Measurements from ENCODE around the gene FBXO48.

Gene FBXO48

GRCh38 chr2:68469935-68470334, 2.8 kb upstream of the FBXO48 start:
- H3K36me3 ChIP-seq (ENCODE audit: insufficient read depth, low read length): no peaks in the 10 kb centered on the region
- no peak overlapping the region for H3K27ac ChIP-seq (ENCODE audit: low read depth, low read length, poor library complexity, severe bottlenecking)
- TF ChIP-seq EZH2 (IDR thresholded peaks at IDR 0.05; ENCODE audit: borderline replicate concordance, low read length): no peak
- no peak for TF ChIP-seq CTCF (IDR thresholded peaks at IDR 0.05; ENCODE audit: low read length)
- no peaks in the 10 kb centered on the region for H3F3A ChIP-seq (ENCODE audit: insufficient read depth, low read length)
- H3K9me3 ChIP-seq (ENCODE audit: low read length): no peaks in the 10 kb centered on the region
- no peaks in the 10 kb centered on the region for H3K27me3 ChIP-seq (ENCODE audit: insufficient read depth, low read length)
- H3K4me3 ChIP-seq (ENCODE audit: low read depth, low read length, poor library complexity, severe bottlenecking): no peak overlapping the region
- no peaks in the 10 kb centered on the region for H3K9me2 ChIP-seq (ENCODE audit: low read depth, low read length)
- H3K4me1 ChIP-seq (ENCODE audit: insufficient read depth, low read length, severe bottlenecking): peaks cover 30% of the 10 kb centered on the region
- no peak overlapping the region for H2AFZ ChIP-seq (ENCODE audit: low read length)
- H4K20me1 ChIP-seq (ENCODE audit: insufficient read depth, low read length): no peaks in the 10 kb centered on the region
- H3K4me2 ChIP-seq (ENCODE audit: low read length): no peak overlapping the region
- H3K9ac ChIP-seq (ENCODE audit: low read length): no peak overlapping the region
- no peaks in the 10 kb centered on the region for H3K79me2 ChIP-seq (ENCODE audit: insufficient read depth, low read length)

- Histone ChIP-seq H3K36me3 (ENCODE audit: insufficient read depth, low read length) (no peaks in the 10 kb centered on the region), H4K20me1 (ENCODE audit: insufficient read depth, low read length) (no peaks in the 10 kb centered on the region), H3K4me2 (ENCODE audit: low read length) (peak overlapping the region; percentile 87), H3K27me3 (ENCODE audit: insufficient read depth, low read length) (no peaks in the 10 kb centered on the region), H3K4me3 (ENCODE audit: low read depth, low read length, poor library complexity, severe bottlenecking) (peak overlapping the region; percentile 81), H3K4me1 (ENCODE audit: insufficient read depth, low read length, severe bottlenecking) (peaks cover 30% of the 10 kb centered on the region), H3K9ac (ENCODE audit: low read length) (no peak overlapping the region; the same call in 1 of the 2 replicates), H3K27ac (ENCODE audit: low read depth, low read length, poor library complexity, severe bottlenecking) (no peak overlapping the region), H2AFZ (ENCODE audit: low read length) (no peak overlapping the region), H3K79me2 (ENCODE audit: insufficient read depth, low read length) (no peaks in the 10 kb centered on the region), H3K9me3 (ENCODE audit: low read length) (no peaks in the 10 kb centered on the region), H3K9me2 (ENCODE audit: low read depth, low read length) (no peaks in the 10 kb centered on the region), H3F3A (ENCODE audit: insufficient read depth, low read length) (no peaks in the 10 kb centered on the region)
- no peak for TF ChIP-seq CTCF (IDR thresholded peaks at IDR 0.05; ENCODE audit: low read length)
- no peak for TF ChIP-seq EZH2 (IDR thresholded peaks at IDR 0.05; ENCODE audit: borderline replicate concordance, low read length)
Observed at GRCh38 chr2:68468801-68469200, 1.7 kb upstream of the FBXO48 start.

- Histone ChIP-seq H3K4me3 (ENCODE audit: low read depth, low read length, poor library complexity, severe bottlenecking) (peak overlapping the region; percentile 81), H3K4me1 (ENCODE audit: insufficient read depth, low read length, severe bottlenecking) (peaks cover 34% of the 10 kb centered on the region), H3K36me3 (ENCODE audit: insufficient read depth, low read length) (no peaks in the 10 kb centered on the region), H3F3A (ENCODE audit: insufficient read depth, low read length) (no peaks in the 10 kb centered on the region), H3K9me3 (ENCODE audit: low read length) (no peaks in the 10 kb centered on the region), H3K27me3 (ENCODE audit: insufficient read depth, low read length) (no peaks in the 10 kb centered on the region), H3K4me2 (ENCODE audit: low read length) (peak overlapping the region; percentile 72), H3K27ac (ENCODE audit: low read depth, low read length, poor library complexity, severe bottlenecking) (peak overlapping the region; percentile 41), H3K9ac (ENCODE audit: low read length) (peak overlapping the region; percentile 74), H4K20me1 (ENCODE audit: insufficient read depth, low read length) (no peaks in the 10 kb centered on the region), H3K79me2 (ENCODE audit: insufficient read depth, low read length) (no peaks in the 10 kb centered on the region), H2AFZ (ENCODE audit: low read length) (no peak overlapping the region), H3K9me2 (ENCODE audit: low read depth, low read length) (no peaks in the 10 kb centered on the region)
- TF ChIP-seq EZH2 (IDR thresholded peaks at IDR 0.05; ENCODE audit: borderline replicate concordance, low read length) (no peak), CTCF (IDR thresholded peaks at IDR 0.05; ENCODE audit: low read length) (no peak)
Observed at GRCh38 chr2:68466778-68467076, 367 bp downstream of the FBXO48 start.
